ENCODE measurements around the gene PARP8. TPM values are rescaled to one million over a fixed set of nuclear protein-coding genes. Genes with fewer than 3 reads are reported as not detected.

Gene PARP8
- total RNA-seq, 3 donors from 2014 or later (not counting 1 experiment from before 2014, with no cell fraction given) = 359 to 395 (median 372) TPM

GRCh38 chr5:50792843-50793242, 126.4 kb downstream of the PARP8 start:
- H3K36me3 ChIP-seq (ENCODE audit: control insufficient read depth, insufficient read depth, low read length) = peaks cover 79% of the 10 kb centered on the region

GRCh38 chr5:50794812-50795211, 128.4 kb downstream of the PARP8 start:
- H3K4me3 Mint-ChIP-seq = no peak overlapping the region
- H3K36me3 Mint-ChIP-seq = no peaks in the 10 kb centered on the region
- DNase-seq (no peak), ATAC-seq (no peak)
- TF ChIP-seq CTCF (IDR thresholded peaks at IDR 0.05) = no peak
- H3K36me3 ChIP-seq (ENCODE audit: control insufficient read depth, insufficient read depth, low read length) = peaks cover 73% of the 10 kb centered on the region
- no peak overlapping the region for H3K27ac ChIP-seq (ENCODE audit: low read length)
- no peaks in the 10 kb centered on the region for H3K9me3 ChIP-seq (ENCODE audit: control insufficient read depth, insufficient read depth, low read length)
- no peaks in the 10 kb centered on the region for H3K27me3 ChIP-seq (ENCODE audit: control insufficient read depth, insufficient read depth, low read length)
- H3K27ac Mint-ChIP-seq = peak overlapping the region in 1 of 2 donors; percentile 56
- WGBS (ENCODE audit: insufficient coverage) = 97% methylated on average over 12 of the region's 12 CpGs
- intact Hi-C loops (cut with micrococcal nuclease) = no loop called here
- no peaks in the 10 kb centered on the region for H3K27me3 Mint-ChIP-seq (ENCODE audit: low read depth in 2 of 2)
- no peaks in the 10 kb centered on the region for H3K9me3 Mint-ChIP-seq
- H3K4me1 ChIP-seq (ENCODE audit: control insufficient read depth, insufficient read depth, low read length) = no peaks in the 10 kb centered on the region
- peaks cover 10 to 19% of the 10 kb centered on the region in 2 donors for H3K4me1 Mint-ChIP-seq
- no peak overlapping the region for H3K4me3 ChIP-seq (ENCODE audit: low read length)

More at GRCh38 chr5:50792843-50793242, 126.4 kb downstream of the PARP8 start:
- Histone ChIP-seq H3K27ac (ENCODE audit: low read length) (no peak overlapping the region), H3K4me1 (ENCODE audit: control insufficient read depth, insufficient read depth, low read length) (no peaks in the 10 kb centered on the region), H3K4me3 (ENCODE audit: low read length) (no peak overlapping the region), H3K9me3 (ENCODE audit: control insufficient read depth, insufficient read depth, low read length) (no peaks in the 10 kb centered on the region), H3K27me3 (ENCODE audit: control insufficient read depth, insufficient read depth, low read length) (no peaks in the 10 kb centered on the region)
- H3K27me3 Mint-ChIP-seq (ENCODE audit: low read depth in 2 of 2) = no peaks in the 10 kb centered on the region
- no peak overlapping the region for H3K4me3 Mint-ChIP-seq
- intact Hi-C loops (cut with micrococcal nuclease) = no loop called here
- ATAC-seq (no peak), DNase-seq (no peak)
- peak overlapping the region in 1 of 2 donors; percentile 66 for H3K27ac Mint-ChIP-seq
- H3K4me1 Mint-ChIP-seq = peaks cover 0 to 9% of the 10 kb centered on the region in 2 donors
- H3K36me3 Mint-ChIP-seq = no peaks in the 10 kb centered on the region
- no peaks in the 10 kb centered on the region for H3K9me3 Mint-ChIP-seq
- 100% methylated on average over 3 of the region's 5 CpGs for WGBS (ENCODE audit: insufficient coverage)
- no peak for TF ChIP-seq CTCF (IDR thresholded peaks at IDR 0.05)

GRCh38 chr5:50798002-50798401, 131.6 kb downstream of the PARP8 start:
- Histone ChIP-seq H3K9me3 (ENCODE audit: control insufficient read depth, insufficient read depth, low read length) (no peaks in the 10 kb centered on the region), H3K27me3 (ENCODE audit: control insufficient read depth, insufficient read depth, low read length) (no peaks in the 10 kb centered on the region), H3K36me3 (ENCODE audit: control insufficient read depth, insufficient read depth, low read length) (peaks cover 61% of the 10 kb centered on the region), H3K27ac (ENCODE audit: low read length) (no peak overlapping the region), H3K4me3 (ENCODE audit: low read length) (no peak overlapping the region), H3K4me1 (ENCODE audit: control insufficient read depth, insufficient read depth, low read length) (no peaks in the 10 kb centered on the region)
- 100% methylated on average over 1 of the region's 2 CpGs for WGBS (ENCODE audit: insufficient coverage)
- peaks cover under 1 to 3% of the 10 kb centered on the region in 2 donors for H3K9me3 Mint-ChIP-seq
- intact Hi-C loops (cut with micrococcal nuclease) = no loop called here
- H3K4me3 Mint-ChIP-seq = no peak overlapping the region
- no peaks in the 10 kb centered on the region for H3K27me3 Mint-ChIP-seq (ENCODE audit: low read depth in 2 of 2)
- TF ChIP-seq CTCF (IDR thresholded peaks at IDR 0.05) = no peak
- H3K36me3 Mint-ChIP-seq = peaks cover 4% of the 10 kb centered on the region
- no peak for DNase-seq
- peak overlapping the region; percentile 14 to 60 for H3K27ac Mint-ChIP-seq
- H3K4me1 Mint-ChIP-seq = peaks cover 16 to 32% of the 10 kb centered on the region in 2 donors
- ATAC-seq = no peak

- H3K9me3 ChIP-seq (ENCODE audit: control insufficient read depth, insufficient read depth, low read length) = no peaks in the 10 kb centered on the region
- intact Hi-C loops (cut with micrococcal nuclease) = no loop called here
- 100% methylated on average over 1 of the region's 2 CpGs for WGBS (ENCODE audit: insufficient coverage)
- no peaks in the 10 kb centered on the region for H3K27me3 ChIP-seq (ENCODE audit: control insufficient read depth, insufficient read depth, low read length)
- H3K36me3 Mint-ChIP-seq = peaks cover 19% of the 10 kb centered on the region
- DNase-seq = no peak
- H3K27ac ChIP-seq (ENCODE audit: low read length) = no peak overlapping the region
- H3K36me3 ChIP-seq (ENCODE audit: control insufficient read depth, insufficient read depth, low read length) = peaks cover 63% of the 10 kb centered on the region
- peaks cover 28 to 43% of the 10 kb centered on the region in 2 donors for H3K4me1 Mint-ChIP-seq
- TF ChIP-seq CTCF (IDR thresholded peaks at IDR 0.05) = no peak
- H3K4me3 Mint-ChIP-seq = no peak overlapping the region
- no peaks in the 10 kb centered on the region for H3K4me1 ChIP-seq (ENCODE audit: control insufficient read depth, insufficient read depth, low read length)
- peak overlapping the region; percentile 71 to 76 for H3K27ac Mint-ChIP-seq
- H3K27me3 Mint-ChIP-seq (ENCODE audit: low read depth in 2 of 2) = no peaks in the 10 kb centered on the region
- peaks cover 5 to 8% of the 10 kb centered on the region in 2 donors for H3K9me3 Mint-ChIP-seq
- H3K4me3 ChIP-seq (ENCODE audit: low read length) = no peak overlapping the region
- no peak for ATAC-seq
These were observed 133.2 kb downstream of the PARP8 start for GRCh38 chr5:50799596-50799995.

Measured in natural killer cell (primary cell).